GM18517 (cell line): ENCODE results near the gene HIVEP2.

Source experiments
- ATAC-seq: cut with Tn5 transposase; IDR thresholded peaks from one replicate; pipeline ENCODE4 v1.9.1; 2021; ENCODE audit warnings: mild to moderate bottlenecking, moderate library complexity; ENCODE audit not compliant: unreplicated experiment

Gene HIVEP2

GRCh38 chr6:142797159-142797558, 147.8 kb downstream of the HIVEP2 start:
- ATAC-seq, result no peak

GRCh38 chr6:142796571-142796970, 148.4 kb downstream of the HIVEP2 start:
- no peak for ATAC-seq

GRCh38 chr6:142796024-142796423, 149.0 kb downstream of the HIVEP2 start:
- ATAC-seq, result no peak

GRCh38 chr6:142794424-142794823, 150.6 kb downstream of the HIVEP2 start:
- ATAC-seq, result no peak

GRCh38 chr6:142790257-142790656, 154.7 kb downstream of the HIVEP2 start:
- no peak for ATAC-seq

GRCh38 chr6:142787422-142787821, 157.6 kb downstream of the HIVEP2 start:
- no peak for ATAC-seq

- no peak for ATAC-seq
Observed at GRCh38 chr6:142786476-142786875, 158.5 kb downstream of the HIVEP2 start.

- ATAC-seq, result peak; percentile 99
Observed at GRCh38 chr6:142784344-142784743, 160.6 kb downstream of the HIVEP2 start.

- no peak for ATAC-seq
Observed at GRCh38 chr6:142783499-142783898, 161.5 kb downstream of the HIVEP2 start.

GRCh38 chr6:142781129-142781528, 163.8 kb downstream of the HIVEP2 start:
- ATAC-seq, result no peak

- no peak for ATAC-seq
Observed at GRCh38 chr6:142773859-142774648, 170.9 kb downstream of the HIVEP2 start.

GRCh38 chr6:142773324-142773723, 171.7 kb downstream of the HIVEP2 start:
- no peak for ATAC-seq

GRCh38 chr6:142771162-142771561, 173.8 kb downstream of the HIVEP2 start:
- no peak for ATAC-seq

- ATAC-seq, result no peak
Observed at GRCh38 chr6:142765306-142765705, 179.7 kb downstream of the HIVEP2 start.

- ATAC-seq, result no peak
Observed at GRCh38 chr6:142764311-142764710, 180.7 kb downstream of the HIVEP2 start.

- no peak for ATAC-seq
Observed at GRCh38 chr6:142763205-142763604, 181.8 kb downstream of the HIVEP2 start.

- ATAC-seq, result peak; percentile 75
Observed at GRCh38 chr6:142761756-142762155, 183.2 kb downstream of the HIVEP2 start.

- no peak for ATAC-seq
Observed at GRCh38 chr6:142760152-142760551, 184.8 kb downstream of the HIVEP2 start.

- no peak for ATAC-seq
Observed at GRCh38 chr6:142758629-142759025, 186.3 kb downstream of the HIVEP2 start.

GRCh38 chr6:142757852-142758628, 186.9 kb downstream of the HIVEP2 start:
- ATAC-seq, result no peak

GRCh38 chr6:142756215-142756630, 188.8 kb downstream of the HIVEP2 start:
- no peak for ATAC-seq

- no peak for ATAC-seq
Observed at GRCh38 chr6:142753196-142753595, 191.8 kb downstream of the HIVEP2 start.
